Frontal cortex (tissue), 4 donors: ENCODE measurements around the gene BET1L. TPM values are rescaled to one million over a fixed set of nuclear protein-coding genes. Genes with fewer than 3 reads are reported as not detected.
A peak's percentile ranks its signal among the peaks of the same experiment; 100 is the strongest.

ENCODE experiments used
- DNase-seq, 2 donors: peaks; one replicate each; pipeline ENCODE4 v3.0.0; 2012; ENCODE audit warnings: low spot score in 2 of 2
- FAIRE-seq: peaks from 2 replicates; lab custom pipeline; 2012; peaks lifted over from hg19 to GRCh38; lab: Jason Lieb, UNC
- total RNA-seq: library from RNA; depleted of rRNA; stranded (reverse); fragments of >200 nt; gene quantifications from one replicate; pipeline ENCODE4 v1.2.3, GENCODE V29; 2014
- donor health status: control.
- donor health status: control.
- donor health status: control.

BET1L gene
- total RNA-seq, 1 donor from 2014 or later: 5.3 TPM

- FAIRE-seq: no peak
- no peak for DNase-seq
Measured at GRCh38 chr11:212150-213100, 5.2 kb upstream of the BET1L start.

GRCh38 chr11:211741-212140, 4.5 kb upstream of the BET1L start:
- no peak for DNase-seq
- no peak for FAIRE-seq

DNA sequence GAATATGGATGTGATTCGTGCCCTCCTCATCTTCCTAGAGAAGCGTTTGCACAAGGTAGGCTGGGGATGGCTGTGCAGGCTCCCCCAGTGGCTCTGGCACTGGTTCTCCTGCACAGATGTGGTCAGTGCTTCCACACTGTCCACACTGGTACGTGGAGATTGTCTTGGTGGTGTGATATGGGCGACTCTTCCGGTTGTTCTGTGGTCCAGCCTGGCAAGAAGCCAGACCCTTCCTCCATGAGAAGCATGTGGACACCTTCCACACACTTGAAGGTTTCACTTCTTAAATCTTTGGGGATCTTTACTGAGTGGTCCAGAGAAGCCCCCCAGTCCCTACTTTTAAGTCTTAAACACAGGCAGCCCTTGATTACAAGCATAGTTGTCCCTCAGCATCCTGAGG, 4.1 kb upstream of the BET1L start:
- DNase-seq: no peak
- no peak for FAIRE-seq

DNA sequence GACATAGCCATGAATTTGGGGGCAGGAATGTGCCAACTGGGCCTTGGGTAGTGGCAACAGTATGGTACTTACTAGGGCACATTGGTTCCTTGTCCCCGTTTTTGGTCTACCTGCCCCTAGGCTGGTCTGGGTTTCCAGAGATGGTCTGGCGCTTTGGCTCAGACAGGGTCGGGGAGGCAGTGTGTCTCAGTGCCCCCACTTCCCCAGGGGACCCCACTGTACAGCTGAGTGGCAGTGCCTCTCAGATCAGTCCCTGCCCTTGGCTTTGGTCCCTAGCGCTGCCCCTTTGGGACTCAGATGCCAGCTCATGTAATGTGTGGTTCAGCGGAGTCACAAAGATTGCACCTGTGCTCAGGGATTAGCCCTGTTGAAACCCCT, 3.6 kb upstream of the BET1L start:
- DNase-seq (no peak), FAIRE-seq (no peak)

GRCh38 chr11:210122-210802, 3.1 kb upstream of the BET1L start:
- DNase-seq: no peak
- FAIRE-seq: no peak

GRCh38 chr11:209275-210121, 2.3 kb upstream of the BET1L start:
- DNase-seq: no peak
- FAIRE-seq: no peak

DNA sequence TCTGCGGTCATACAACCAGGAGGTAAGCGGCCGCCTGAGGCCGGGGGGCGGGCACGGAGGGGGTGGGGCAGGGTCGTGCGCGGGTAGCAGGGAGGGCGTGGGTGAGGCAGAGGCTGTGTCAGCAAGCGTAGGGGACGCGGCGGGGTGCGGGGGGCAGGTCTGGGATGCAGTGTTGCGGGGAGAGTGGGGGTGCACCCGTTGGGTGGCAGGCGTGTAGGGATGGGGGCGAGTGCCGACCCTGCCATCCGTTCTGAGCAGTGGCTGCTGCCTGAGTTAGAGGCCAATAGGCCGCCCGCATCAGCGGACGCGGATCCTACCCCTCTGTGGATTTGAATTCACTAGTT, 1.7 kb upstream of the BET1L start:
- DNase-seq (no peak), FAIRE-seq (no peak)

GRCh38 chr11:208181-208916, 1.1 kb upstream of the BET1L start:
- DNase-seq (peak; percentile 93), FAIRE-seq (no peak)

- no peak for FAIRE-seq
- DNase-seq: peak in 1 of 2 donors; percentile 55
Measured at GRCh38 chr11:207863-208180, 623 bp upstream of the BET1L start.

- DNase-seq (no peak), FAIRE-seq (no peak)
Measured at GRCh38 chr11:206526-207207, 532 bp downstream of the BET1L start.

- DNase-seq: no peak
- no peak for FAIRE-seq
Measured at GRCh38 chr11:206002-206384, 1.2 kb downstream of the BET1L start.

- FAIRE-seq: no peak
- no peak for DNase-seq
Measured at GRCh38 chr11:205221-206001, 1.8 kb downstream of the BET1L start.

DNA sequence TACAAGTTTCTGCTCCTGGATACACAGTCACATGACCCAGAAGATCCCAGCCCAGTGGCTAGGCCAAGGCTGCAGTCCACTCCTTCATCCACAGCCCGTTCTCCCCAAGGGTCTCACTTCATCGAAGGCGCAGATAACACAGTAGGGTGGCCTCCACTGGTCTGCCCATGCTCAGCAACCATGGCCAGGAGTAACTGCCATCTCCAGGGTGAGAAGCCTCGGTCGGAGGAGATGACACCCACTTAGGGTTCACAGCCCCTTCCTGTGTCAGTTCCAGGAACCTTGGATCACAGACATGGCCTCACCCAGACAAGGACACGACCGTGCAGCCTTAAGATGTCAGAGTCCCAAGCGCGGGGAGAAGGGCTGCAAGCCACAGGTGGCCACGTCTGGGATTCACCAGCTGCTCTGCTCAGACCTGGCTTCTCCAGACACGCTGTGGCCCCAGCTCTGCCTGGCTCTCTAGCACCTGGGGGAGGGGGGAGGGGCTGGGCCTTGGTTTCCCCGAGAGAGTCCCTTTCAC, 2.6 kb downstream of the BET1L start:
- FAIRE-seq: no peak
- DNase-seq: no peak

DNA sequence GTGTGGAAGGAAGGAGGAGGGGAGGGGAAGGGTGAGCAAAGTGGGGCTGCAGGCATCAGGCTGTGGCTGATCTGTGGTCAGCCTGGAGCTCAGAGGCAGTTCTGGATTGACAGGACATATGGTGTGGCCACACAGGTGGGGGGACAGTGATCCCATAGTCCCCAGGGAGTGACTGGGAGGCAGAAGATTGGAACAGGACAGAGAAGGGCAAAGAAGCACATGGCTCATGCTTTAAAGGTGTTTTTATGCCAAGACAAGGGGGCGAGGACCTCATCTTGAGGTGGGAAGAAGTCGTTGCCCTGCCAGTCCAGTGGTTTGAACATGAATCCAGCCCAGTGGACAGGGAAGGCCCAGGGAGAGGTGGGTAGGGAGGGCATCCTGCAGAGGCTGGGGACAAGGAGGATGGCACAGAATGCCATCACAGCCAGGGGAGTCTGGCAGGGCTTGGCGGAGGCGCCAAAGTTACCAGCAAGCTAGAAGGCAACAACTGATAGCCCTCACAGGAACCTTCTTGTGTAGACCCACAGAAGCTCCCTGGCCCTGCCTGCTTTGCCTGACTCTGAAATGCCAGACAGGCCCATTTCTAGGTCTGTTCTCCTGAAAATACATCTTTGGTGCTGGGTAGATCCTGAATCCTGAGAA, 3.1 kb downstream of the BET1L start:
- DNase-seq (no peak), FAIRE-seq (no peak)

GRCh38 chr11:203056-203944, 3.9 kb downstream of the BET1L start:
- DNase-seq (no peak), FAIRE-seq (no peak)

DNA sequence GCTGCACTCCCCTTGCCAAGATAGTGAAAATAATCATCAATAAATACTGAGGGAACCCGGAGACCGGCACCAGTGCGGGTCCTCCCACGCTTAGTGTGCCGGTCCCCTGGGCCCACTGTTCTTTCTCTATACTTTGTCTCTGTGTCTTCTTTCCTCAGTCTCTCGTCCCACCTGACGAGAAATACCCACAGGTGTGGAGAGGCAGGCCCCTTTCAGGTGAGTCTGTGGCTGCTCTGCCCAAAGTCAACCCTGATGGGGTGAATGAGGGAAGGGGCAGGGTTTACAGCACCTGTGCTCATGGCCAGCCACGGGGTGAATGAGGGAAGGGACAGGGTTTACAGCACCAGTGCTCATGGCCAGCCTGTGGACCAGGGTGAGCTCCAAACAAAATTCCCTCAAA, 4.7 kb downstream of the BET1L start:
- no peak for DNase-seq
- no peak for FAIRE-seq

GRCh38 chr11:201966-202365, 5.2 kb downstream of the BET1L start:
- no peak for FAIRE-seq
- DNase-seq: no peak
